ENCODE measurements around the gene COG5.

DNA sequence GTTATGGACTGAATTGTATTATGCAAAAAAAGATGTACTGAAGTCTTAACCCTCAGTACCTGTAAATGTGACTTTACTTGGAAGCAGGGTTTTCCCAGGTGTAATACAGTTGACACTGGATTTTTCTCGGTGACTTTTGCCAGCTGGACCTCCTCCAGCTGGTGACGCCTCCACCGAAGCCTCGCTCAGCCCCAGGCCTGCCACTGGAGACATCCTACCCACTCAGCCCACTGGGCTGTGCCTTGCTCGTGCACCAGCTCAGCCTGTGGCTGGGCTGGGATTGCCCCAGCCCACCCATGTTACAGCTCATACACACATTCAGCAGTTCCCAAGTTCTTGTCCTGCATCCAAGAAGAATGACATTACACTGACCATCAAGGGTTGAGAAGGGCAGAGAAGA lies 136.3 kb downstream of the COG5 start:
- TF ChIP-seq, protein P1, sequence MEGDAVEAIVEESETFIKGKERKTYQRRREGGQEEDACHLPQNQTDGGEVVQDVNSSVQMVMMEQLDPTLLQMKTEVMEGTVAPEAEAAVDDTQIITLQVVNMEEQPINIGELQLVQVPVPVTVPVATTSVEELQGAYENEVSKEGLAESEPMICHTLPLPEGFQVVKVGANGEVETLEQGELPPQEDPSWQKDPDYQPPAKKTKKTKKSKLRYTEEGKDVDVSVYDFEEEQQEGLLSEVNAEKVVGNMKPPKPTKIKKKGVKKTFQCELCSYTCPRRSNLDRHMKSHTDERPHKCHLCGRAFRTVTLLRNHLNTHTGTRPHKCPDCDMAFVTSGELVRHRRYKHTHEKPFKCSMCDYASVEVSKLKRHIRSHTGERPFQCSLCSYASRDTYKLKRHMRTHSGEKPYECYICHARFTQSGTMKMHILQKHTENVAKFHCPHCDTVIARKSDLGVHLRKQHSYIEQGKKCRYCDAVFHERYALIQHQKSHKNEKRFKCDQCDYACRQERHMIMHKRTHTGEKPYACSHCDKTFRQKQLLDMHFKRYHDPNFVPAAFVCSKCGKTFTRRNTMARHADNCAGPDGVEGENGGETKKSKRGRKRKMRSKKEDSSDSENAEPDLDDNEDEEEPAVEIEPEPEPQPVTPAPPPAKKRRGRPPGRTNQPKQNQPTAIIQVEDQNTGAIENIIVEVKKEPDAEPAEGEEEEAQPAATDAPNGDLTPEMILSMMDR (conservative IDR thresholded peaks at IDR 0.05; ENCODE audit: low read depth, low read length) = no peak
- TF ChIP-seq EZH2 (IDR thresholded peaks at IDR 0.05; ENCODE audit: borderline replicate concordance, low read depth, low read length, poor library complexity, severe bottlenecking) = no peak
